ENCODE data around the gene DMP1.

- TF ChIP-seq CTCF (IDR thresholded peaks at IDR 0.05) = no peak
- no peak for TF ChIP-seq EZH2 (IDR thresholded peaks at IDR 0.05; ENCODE audit: borderline replicate concordance, insufficient read depth, low read depth, low read length, poor library complexity, severe bottlenecking)
Observed at GRCh38 chr4:87631668-87632067, 18.4 kb upstream of the DMP1 start.

Measured in B cell (primary cell).